ENCODE data around the gene MTUS2.

DNA sequence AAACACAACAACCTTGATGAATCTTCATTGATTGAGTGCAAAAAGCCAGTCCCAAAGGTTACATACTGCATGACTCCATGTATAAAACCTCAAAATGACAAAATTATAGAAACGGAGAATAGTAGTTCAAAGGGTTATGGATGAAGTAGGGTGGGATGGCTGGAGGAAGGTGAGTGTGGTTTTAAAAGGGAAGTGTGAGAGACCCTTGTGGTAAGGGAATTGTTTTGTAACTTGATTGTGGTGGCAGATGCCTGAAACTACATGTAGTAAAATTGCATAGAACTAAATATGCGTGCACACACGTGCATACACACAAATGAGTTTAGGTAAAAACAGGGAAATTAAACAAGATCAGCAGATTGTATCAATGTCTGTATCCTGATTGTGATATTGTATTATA lies 340.7 kb downstream of the MTUS2 start:
- TF ChIP-seq, protein P1, sequence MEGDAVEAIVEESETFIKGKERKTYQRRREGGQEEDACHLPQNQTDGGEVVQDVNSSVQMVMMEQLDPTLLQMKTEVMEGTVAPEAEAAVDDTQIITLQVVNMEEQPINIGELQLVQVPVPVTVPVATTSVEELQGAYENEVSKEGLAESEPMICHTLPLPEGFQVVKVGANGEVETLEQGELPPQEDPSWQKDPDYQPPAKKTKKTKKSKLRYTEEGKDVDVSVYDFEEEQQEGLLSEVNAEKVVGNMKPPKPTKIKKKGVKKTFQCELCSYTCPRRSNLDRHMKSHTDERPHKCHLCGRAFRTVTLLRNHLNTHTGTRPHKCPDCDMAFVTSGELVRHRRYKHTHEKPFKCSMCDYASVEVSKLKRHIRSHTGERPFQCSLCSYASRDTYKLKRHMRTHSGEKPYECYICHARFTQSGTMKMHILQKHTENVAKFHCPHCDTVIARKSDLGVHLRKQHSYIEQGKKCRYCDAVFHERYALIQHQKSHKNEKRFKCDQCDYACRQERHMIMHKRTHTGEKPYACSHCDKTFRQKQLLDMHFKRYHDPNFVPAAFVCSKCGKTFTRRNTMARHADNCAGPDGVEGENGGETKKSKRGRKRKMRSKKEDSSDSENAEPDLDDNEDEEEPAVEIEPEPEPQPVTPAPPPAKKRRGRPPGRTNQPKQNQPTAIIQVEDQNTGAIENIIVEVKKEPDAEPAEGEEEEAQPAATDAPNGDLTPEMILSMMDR (IDR thresholded peaks at IDR 0.05; ENCODE audit: insufficient read depth, low read length, poor library complexity, severe bottlenecking) = no peak
- no peak for TF ChIP-seq EZH2phosphoT487 (conservative IDR thresholded peaks at IDR 0.05; ENCODE audit: low read length)

Measured in SU-DHL-6 (cell line).